Measurements from ENCODE around the gene CEP164.

Gene CEP164

DNA sequence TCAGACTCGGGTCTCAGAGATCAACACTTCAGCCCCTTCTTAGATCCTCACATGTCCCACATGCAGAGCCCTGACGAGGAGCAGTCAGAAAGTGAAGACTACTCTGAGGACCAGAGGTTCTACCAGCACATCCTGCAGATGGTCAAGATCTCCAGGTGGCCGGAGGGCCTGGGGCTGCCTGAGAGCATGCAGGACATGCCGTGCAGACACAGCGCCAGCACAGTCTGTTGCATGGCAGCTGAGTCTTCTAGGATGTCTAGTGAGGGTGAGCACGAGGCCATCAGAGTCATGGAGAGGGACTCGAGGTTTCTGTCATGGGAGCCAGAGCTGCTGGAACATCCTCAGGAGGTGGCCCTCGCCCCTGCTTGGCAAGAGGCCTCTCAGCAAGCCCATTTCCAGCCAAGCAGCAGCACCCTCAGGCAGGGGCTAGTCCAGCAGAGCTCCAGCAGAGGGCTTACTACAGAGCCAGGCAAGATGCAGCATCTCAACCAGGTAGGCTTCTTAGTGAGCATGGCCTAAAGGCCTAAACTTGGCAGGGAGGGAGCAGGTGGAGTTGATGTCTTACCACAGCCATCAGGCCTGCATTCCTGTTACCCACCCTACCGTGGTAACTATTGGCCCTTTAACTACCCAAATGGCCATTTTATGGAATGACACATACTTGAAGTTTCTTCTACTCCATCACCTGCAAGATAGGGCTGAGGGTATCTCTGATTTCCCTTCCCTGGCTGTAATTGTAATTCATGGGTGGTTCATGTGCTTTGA, 28.7 kb downstream of the CEP164 start:
- no peak for DNase-seq (ENCODE audit: low read depth in 3 of 3, low spot score in 1 of 3)

DNA sequence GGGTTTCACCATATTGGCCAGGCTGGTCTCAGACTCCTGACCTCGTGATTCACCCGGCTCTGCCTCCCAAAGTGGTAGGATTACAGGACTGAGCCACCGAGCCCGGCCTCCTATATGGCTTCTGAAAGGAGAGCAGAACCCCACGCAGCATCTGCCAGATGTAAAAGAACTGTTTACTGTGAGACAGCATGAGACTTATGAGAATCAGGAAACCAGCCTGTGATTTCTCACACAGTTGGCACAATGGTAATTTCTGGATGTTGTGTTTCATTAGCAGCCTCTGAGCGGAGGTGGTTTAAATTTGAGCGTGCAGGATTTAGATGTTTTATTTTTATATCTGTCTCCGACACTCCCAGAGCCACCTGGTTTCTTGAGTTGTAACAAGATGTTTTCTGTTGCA, 33.8 kb downstream of the CEP164 start:
- DNase-seq (ENCODE audit: low read depth in 3 of 3, low spot score in 1 of 3) = no peak

DNA sequence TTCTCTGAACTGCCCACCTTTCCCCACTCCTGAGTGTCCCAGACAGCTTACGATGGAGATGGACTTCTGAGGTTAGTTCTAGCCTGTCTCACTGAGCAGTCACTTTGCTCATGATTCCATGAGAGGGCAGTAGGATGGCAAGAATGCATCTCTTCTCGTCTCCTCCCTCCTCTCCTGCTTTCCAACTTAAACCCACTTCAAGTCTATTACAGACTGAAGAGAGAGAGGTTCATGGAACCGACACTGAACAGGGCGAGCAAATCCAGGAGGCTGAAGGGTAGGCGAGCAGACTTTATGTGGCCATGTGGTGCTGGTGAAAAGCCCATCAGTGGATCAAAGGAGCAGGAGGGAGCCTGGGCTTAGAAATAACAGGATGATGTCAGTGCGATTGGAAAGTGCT, 38.6 kb downstream of the CEP164 start:
- no peak for DNase-seq (ENCODE audit: low read depth in 3 of 3, low spot score in 1 of 3)

DNA sequence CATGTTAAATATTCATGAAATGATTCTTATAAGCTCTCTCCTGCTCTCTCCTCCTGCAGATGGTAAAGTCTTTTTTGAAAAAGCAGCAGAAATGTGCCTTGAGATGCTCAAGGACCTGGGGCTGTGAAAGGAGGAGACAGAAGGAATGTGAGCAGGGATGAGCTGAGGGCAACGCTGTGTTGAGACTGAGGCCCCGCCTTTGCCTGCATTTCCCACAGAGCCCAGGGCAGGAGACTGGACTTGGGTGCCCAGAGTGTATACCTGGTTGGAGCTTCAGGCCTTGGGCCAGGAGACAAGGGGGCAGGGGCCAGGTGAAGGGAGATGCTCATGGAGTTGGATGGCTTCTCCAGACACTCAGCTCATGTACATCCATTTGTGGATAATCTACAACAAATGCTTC, 39.2 kb downstream of the CEP164 start:
- no peak for DNase-seq (ENCODE audit: low read depth in 3 of 3, low spot score in 1 of 3)

DNA sequence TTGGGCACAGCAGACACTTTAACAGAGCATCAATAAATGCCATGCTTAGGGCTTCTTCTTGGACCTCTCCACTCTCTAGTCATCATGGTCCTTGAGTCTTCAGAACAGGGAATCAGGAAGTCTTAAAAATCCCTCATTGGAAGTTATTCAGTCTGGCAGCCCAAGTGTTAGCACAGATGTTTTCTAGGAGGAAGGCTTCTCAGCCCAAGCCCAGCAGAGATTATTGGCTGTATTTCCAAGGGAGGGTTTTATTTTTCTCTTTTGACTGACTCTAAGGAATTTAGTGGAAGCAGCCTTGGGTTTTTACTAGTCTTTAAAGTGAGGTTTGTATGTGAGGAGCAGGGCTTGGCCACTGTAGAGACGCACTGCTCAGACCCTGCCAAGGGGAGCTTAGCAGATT, 41.9 kb downstream of the CEP164 start:
- no peak for DNase-seq (ENCODE audit: low read depth in 3 of 3, low spot score in 1 of 3)

DNA sequence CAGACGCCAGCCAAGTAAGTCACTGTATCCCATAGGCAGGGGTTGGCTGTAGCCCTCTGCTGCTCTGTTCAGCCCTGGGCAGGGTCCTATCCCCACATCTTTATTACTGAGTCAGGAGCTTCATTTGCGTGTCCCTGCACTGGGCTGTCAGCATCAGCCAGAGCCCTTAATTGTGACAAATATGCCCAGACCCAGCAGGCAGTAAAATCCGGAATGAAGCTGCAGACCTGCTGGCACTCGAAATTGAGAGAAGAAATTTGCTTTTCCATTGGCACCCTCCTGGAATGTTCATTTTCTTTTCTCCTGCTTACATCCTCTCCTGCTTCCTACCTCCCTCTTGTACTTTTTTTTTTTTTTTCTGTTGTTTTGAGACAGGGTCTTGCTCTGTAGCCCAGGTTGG, 43.8 kb downstream of the CEP164 start:
- no peak for DNase-seq (ENCODE audit: low read depth in 3 of 3, low spot score in 1 of 3)

DNA sequence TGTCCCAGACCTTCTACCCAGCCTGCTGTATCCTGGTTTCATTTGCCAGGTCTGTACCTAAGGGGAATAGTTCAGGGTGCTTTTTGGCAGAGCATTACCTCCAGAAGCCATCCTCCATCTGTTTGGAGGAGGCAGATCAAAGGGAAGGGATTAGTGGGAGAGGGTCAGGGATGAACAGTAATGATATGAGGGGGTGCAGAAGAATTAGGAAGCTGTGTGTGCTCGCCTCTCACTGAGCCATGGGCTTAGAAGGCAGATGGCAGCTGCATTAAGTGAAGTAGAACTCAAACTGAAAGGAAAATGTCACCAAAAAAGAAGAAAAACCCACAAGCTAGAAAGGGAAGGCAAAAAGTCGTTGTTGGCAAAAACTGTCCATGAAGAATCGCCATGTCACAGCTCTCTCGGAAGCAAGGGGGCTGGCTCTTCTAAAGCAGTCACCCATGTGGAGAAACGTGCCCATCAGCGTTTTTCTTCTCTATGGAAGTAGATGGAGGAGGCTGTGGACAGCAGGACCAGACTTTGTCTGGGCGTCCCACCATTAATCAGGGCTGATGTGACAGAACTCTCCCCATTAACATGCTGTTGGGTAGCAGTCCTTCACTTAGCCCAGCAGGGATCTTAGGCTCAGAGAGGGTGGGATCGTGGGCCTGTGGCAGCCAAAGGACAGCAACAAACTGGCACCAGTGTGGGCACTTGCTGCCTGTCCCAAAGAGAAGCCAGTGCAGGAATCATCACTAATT, 46.8 kb downstream of the CEP164 start:
- DNase-seq (ENCODE audit: low read depth in 3 of 3, low spot score in 1 of 3) = no peak

DNA sequence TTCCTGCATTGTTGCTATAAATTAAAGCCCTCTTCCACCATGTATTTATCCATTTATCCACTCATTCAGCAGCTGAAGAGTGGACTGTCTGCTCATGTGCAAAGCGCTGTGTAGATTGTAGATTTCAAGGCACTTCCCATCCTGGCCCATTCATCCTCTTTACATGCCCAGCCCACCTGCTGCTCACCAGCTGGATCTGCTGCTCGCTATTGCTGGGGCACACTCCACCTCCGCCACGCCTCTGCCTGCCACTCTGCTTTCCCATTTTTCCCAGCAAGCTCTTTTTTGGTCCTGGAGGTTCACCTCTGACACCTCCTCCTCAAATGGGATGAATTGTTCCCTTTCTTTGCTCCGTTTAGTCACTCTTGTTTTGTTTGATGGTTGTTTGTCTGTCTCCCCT, 48.3 kb downstream of the CEP164 start:
- no peak for DNase-seq (ENCODE audit: low read depth in 3 of 3, low spot score in 1 of 3)

DNA sequence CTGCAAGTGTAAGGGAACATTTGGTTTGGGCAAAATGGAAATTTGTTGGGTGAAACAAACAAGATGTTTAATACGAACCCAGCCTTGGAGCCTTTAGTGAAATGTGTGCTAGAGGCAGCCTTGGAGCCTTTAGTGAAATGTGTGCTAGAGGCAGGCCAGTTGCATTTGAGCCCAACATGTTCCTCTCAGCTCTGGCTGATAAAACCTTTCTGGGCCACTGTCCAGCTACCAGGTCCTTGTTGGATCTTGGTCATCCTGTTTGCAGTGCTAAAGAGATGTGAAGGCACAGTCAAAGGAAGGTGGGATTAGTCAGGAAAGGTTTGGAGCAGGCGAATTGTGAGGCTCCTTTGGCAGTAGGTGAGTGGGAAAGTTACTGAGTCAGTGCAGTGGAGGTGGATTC, 48.9 kb downstream of the CEP164 start:
- no peak for DNase-seq (ENCODE audit: low read depth in 3 of 3, low spot score in 1 of 3)

DNA sequence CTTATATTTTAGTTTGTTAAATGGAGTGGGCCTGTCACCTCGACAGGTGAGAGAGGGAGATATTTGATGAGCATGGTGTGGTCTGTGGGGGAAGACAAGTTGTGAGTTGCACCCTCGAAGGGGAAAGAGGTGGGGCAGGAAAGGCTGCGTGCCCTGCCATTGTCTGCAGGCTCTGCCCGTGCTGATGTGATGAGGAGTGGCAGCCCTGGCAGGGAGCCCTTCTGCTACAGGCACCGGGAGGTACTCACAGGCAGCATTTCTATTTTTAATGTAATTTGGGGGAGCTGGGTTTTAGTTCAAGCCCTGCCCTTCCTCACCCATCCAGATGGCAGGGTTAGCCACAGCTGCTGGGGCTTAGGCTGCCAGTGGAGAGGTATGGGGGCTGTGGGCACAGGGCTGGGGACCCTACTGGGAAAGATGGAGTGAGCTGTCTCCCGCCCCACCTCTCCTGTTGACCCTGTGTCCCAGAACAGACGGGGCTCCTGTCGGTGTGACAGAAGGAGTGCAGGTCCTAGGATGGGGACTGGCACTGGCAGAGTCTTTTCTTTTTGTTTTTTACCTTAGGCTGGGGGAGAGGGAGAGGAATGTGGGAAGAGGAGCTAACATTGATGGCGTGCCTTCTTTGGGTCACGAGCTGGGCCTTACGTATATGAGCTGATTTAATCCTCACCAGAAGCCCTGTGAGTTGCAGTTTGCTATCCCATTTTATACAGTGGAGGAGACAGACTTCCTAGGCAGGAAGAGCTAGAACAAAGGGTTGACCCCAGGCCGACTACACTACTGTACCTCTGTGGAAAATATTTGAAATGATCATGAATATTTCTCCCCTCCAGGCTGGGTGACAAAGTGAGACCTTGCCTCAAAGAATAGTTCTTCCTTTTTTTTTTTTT, 51.6 kb downstream of the CEP164 start:
- no peak for DNase-seq (ENCODE audit: low read depth in 3 of 3, low spot score in 1 of 3)

DNA sequence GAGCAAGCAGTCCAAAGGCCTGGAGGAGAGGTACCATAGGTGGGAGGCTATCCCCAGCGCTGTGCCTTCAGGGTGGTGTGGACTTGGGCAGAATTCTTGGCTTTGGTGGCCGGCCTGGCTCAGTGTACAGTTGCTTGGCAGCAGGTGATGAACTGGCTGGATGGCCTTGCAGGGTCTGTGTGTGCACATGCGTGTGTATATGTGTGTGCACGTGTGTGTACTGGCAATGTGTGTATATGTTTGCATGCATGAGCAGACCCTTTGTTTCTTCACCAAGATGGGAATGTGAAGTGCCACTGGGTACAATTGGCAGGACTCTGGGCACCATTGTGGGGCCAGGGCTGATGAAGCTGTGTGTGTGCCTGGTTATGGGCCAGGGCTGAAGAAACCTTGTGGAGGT, 53.0 kb downstream of the CEP164 start:
- DNase-seq (ENCODE audit: low read depth in 3 of 3, low spot score in 1 of 3) = no peak

DNA sequence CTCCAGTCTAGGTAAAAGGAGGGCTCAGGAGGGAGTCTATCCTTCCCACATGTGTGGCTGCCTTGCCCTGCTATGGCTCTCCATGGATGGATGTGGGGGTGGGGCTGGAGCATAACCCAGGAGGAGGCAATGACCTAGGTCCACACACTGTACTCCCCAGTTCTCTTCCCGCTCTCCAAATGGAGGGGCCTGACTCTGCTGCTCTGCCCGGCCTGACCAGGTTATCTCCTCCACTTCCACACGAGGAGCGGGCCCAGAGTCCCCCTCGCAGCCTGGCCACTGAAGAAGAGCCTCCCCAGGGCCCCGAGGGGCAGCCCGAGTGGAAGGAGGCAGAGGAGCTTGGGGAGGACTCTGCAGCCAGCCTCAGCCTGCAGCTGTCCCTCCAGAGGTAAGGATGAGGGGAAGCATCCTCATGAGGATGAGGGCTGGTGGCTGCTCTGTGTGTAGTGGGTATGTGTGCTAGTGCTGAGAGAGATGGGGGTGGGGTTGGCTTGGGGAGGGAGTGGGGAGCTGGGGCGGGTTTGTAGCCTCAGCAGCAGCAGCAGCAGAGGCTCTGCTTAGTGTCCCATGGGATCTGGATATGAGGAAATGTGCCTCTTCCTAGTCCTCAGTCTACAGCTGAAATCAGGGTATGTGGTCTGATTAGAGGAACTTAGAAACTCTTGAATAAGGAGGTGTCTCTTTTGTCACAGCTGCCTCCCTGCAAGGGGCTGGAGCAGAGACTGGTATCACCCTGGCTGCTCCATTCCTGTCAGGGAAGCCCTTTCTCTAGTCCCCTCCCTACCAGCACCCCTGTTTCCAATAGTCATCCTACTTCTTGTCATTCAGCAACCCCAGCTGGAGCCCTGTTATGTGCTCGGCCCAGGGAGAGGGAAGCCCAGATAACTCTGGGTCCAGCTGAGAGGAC, 54.1 kb downstream of the CEP164 start:
- DNase-seq (ENCODE audit: low read depth in 3 of 3, low spot score in 1 of 3) = no peak

DNA sequence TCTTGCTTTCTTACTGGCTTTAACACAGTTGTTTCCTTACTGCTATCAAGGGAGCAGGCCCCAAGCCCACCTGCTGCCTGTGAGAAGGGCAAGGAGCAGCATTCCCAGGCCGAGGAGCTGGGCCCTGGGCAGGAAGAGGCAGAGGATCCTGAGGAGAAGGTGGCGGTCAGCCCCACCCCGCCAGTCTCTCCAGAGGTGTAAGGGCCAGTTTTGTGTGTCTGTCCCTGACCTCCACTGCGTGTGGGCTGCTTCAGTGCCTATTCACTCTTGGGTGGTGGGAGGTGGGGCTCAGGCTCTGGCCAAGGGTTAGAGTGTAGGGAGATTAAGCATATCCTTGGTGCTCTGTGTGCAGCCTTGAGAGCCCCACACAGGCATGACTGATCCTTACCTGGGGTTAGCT, 55.1 kb downstream of the CEP164 start:
- DNase-seq (ENCODE audit: low read depth in 3 of 3, low spot score in 1 of 3) = no peak

DNA sequence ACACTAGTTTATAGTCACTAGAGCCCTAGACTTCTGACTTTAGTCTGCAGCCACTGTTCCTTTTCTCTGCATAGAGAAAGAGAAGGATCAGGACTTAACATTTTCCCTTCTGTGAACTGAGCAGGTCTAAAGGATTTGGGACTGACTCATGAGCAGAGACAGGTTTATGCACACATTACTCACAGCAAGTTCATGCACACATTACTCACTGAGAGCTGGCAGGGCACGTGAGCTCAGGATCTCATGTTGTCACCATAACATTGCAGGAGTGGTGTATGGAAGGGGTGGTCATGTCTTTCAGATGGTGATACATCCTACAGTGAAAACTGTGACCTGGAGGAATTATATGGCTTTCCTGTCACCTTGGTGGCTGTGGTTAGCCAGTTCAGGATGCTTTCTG, 56.4 kb downstream of the CEP164 start:
- no peak for DNase-seq (ENCODE audit: low read depth in 3 of 3, low spot score in 1 of 3)

DNA sequence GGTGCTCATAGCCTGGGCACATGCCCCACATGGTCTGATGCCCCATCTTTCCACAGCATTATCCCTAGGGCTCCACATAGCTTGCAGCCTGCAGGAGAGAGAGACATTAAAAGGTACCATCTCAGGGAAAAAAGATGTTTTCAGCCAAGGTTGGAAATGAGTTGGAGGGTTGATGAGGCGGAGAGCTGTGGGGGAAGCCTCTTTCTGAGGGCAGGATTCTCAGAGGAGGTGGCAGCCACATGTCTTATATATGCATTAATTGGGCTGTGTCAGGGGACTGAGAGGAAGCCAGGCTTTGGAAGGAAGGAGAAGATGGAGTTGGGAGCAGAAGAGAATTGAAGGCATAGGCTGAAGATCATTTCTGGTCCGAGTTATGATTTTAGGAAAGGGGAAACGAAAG, 57.8 kb downstream of the CEP164 start:
- no peak for DNase-seq (ENCODE audit: low read depth in 3 of 3, low spot score in 1 of 3)

DNA sequence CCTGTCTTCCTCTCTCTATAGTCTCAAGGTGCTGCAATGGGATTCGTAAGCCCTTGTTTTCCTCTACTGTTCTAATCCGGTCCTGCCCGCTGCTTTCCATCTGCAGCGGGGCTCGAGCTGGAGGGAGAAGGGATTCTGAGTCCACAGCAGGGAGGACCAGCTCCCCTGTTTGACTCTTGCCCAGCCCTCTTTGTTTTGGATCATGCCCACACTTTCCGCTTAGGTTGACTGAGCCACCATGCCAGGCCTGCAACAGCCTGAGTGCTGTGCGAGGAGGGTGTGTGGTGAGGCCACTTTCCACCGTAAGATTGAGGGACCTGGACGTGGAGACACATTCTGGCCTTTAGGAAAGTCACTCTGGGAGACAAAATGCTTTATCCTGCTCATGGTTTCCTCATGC, 58.3 kb downstream of the CEP164 start:
- DNase-seq (ENCODE audit: low read depth in 3 of 3, low spot score in 1 of 3) = no peak

DNA sequence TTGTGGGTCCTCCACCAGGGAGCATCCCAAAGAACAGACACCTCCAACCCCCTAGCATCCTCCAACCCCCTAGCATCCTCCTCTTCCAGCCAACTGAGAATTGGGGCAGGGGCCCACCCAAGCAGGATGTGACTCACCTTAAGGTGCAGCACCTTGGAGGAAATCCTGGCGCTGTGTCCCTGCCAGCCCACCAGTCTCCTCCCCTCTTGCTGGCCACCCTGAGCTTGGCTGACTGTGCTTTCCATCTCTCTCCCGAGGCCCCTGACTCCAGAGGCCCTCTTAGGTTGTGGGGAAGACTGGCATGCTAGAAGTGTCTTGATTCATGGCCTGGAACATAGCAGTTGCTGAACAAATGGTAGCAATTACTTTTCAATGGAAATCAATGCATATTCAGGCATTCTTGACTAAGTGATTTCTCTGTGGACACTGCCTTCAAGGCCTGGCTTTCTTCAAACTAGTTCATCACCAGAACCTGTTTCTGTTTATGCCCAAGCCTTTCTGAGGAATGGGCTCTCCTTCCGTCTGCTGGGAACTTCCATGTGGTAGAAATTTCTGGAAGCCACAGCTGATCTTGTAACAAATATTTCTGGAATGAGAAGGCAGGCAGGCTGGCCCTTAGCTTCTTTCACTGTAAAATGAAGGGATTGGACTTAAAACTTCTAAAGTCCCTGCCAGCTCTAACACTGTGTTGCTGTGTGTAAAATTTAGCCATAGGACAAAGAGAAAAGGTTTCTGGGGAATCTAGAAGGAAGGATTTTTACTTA, 60.5 kb downstream of the CEP164 start:
- DNase-seq (ENCODE audit: low read depth in 3 of 3, low spot score in 1 of 3) = no peak

DNA sequence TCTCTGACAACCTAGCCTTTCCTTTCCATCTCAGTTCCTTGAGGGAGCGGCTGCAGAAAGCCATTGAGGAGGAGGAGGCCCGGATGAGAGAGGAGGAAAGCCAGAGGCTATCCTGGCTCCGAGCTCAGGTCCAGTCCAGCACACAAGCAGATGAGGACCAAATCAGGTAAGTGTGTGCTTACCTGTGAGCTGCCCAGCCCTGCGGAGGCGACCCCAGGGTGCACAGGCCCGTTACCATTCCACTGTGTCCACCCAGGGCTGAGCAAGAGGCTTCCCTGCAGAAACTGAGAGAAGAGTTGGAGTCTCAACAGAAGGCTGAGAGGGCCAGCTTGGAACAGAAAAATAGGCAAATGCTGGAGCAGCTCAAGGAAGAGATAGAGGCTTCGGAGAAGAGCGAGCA, 63.1 kb downstream of the CEP164 start:
- no peak for DNase-seq (ENCODE audit: low read depth in 3 of 3, low spot score in 1 of 3)

DNA sequence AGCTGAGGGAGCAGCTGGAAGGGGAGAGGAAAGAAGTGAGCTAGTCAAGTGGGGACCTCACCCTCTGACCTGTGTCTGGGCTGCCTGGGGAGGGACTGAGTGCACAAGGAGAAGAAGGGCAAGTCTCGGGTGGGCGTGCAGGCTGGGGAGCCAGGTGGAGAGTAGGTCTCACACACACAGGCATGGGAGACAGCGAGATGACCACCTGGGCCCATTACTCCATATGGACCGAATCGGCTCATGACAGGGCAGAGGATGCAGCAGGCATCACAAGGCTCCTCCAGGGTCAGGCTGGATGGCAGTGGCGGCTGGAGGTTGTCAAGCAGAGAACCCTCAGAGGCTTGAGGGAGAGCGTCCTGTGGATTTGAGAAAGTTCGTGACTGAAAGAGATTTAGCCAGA, 63.5 kb downstream of the CEP164 start:
- DNase-seq (ENCODE audit: low read depth in 3 of 3, low spot score in 1 of 3) = no peak

DNA sequence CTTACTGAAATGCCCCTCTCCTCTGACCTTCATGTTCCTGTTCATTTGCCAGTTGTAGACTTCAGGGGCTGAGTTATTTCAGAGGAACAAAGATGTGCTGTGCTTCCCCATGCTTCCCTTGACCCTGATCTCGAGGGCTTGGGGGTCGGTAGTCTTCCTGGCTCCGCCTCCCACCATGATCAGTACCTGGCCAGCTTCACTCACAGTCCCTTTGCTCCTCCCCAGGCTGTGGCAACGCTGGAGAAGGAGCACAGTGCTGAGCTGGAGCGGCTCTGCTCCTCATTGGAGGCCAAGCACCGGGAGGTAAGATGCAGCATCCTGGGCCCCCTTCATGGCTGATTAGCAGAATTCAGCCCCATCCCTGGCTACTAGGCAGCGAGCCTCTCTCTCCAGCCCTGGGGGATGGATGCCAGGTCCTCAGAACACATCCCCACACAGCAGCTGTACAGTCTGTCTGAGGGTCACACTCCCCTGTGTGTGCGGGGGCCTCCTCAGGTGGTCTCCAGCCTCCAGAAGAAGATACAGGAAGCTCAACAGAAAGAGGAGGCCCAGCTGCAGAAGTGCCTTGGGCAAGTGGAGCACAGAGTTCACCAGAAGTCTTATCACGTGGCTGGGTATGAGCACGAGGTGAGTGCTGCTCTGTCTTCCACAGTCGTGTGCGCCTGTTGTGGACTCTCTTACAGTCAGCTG, 64.5 kb downstream of the CEP164 start:
- DNase-seq (ENCODE audit: low read depth in 3 of 3, low spot score in 1 of 3) = no peak

Data from stimulated activated CD4-positive, alpha-beta T cell treated with anti-CD3 and anti-CD28 coated beads, TNF-alpha, amount 100 ng/mL, for 1 hour (primary cell).